Measurements from ENCODE around the gene TBX15.

DNA sequence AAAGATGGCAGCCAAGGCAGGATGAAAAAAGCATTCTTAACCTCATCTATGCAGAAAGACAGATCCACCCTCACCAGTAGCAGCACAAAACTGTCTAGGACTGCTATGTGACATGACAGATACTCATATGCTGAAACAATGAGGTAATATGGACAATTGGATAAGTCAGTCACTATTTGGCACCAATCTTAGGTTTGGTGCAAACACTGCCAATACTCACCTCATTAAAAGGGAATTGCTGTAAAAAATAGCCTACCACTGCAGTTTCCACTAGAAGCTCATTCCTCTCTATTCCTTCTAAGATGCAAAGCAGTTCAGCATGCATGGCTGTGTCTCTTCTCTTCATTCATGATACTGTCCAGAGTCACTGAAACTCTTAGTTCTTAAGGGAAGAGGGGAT, 91.7 kb downstream of the TBX15 start:
- TF ChIP-seq, protein P1, sequence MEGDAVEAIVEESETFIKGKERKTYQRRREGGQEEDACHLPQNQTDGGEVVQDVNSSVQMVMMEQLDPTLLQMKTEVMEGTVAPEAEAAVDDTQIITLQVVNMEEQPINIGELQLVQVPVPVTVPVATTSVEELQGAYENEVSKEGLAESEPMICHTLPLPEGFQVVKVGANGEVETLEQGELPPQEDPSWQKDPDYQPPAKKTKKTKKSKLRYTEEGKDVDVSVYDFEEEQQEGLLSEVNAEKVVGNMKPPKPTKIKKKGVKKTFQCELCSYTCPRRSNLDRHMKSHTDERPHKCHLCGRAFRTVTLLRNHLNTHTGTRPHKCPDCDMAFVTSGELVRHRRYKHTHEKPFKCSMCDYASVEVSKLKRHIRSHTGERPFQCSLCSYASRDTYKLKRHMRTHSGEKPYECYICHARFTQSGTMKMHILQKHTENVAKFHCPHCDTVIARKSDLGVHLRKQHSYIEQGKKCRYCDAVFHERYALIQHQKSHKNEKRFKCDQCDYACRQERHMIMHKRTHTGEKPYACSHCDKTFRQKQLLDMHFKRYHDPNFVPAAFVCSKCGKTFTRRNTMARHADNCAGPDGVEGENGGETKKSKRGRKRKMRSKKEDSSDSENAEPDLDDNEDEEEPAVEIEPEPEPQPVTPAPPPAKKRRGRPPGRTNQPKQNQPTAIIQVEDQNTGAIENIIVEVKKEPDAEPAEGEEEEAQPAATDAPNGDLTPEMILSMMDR (IDR thresholded peaks at IDR 0.05): no peak
- TF ChIP-seq POLR2A (IDR thresholded peaks at IDR 0.05) (no peak), EP300 (IDR thresholded peaks at IDR 0.05) (no peak)

All from suprapubic skin (tissue), 3 donors.